ENCODE measurements around the gene PPP1R9B.
A peak's percentile ranks its signal among the peaks of the same experiment; 100 is the strongest.

PPP1R9B gene, protein sequence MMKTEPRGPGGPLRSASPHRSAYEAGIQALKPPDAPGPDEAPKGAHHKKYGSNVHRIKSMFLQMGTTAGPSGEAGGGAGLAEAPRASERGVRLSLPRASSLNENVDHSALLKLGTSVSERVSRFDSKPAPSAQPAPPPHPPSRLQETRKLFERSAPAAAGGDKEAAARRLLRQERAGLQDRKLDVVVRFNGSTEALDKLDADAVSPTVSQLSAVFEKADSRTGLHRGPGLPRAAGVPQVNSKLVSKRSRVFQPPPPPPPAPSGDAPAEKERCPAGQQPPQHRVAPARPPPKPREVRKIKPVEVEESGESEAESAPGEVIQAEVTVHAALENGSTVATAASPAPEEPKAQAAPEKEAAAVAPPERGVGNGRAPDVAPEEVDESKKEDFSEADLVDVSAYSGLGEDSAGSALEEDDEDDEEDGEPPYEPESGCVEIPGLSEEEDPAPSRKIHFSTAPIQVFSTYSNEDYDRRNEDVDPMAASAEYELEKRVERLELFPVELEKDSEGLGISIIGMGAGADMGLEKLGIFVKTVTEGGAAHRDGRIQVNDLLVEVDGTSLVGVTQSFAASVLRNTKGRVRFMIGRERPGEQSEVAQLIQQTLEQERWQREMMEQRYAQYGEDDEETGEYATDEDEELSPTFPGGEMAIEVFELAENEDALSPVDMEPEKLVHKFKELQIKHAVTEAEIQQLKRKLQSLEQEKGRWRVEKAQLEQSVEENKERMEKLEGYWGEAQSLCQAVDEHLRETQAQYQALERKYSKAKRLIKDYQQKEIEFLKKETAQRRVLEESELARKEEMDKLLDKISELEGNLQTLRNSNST

DNA sequence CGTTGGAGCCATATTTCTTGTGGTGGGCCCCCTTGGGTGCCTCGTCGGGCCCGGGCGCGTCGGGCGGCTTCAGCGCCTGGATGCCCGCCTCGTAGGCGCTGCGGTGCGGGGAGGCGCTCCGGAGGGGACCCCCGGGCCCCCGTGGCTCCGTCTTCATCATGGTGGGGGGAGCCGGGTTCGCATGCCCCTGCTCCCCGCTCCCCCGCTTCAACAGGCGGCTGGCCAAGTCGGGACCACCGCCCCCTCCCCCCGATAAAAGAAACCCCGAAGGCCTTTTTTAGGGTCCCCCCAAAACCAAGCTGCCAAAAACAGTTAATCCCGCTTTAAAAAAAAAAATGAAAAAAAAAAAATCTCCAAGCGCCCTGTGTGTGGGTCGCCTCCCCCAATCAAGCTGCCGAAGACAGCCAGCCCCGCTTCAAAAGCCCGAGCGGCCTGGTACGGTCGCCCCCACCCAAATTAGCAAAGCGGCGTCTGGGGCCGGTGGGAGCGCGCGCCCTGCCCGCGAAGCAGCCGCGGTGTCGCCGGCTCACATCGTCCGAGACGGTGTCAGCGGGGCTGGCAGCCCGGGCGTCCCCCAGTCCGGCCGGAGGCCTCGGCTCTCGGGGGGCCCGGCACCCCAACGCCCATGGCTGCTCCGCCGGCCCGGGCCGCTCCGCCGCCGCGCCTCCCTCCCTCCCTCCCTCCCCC, at the start of gene PPP1R9B:
PPP1R9B (minus strand) TSS at position 324 of the 687 bp plus-strand sequence; CDS start at position 160, 164 bp downstream.
- DNase-seq (ENCODE audit: low read depth in 2 of 2): no peak

DNA sequence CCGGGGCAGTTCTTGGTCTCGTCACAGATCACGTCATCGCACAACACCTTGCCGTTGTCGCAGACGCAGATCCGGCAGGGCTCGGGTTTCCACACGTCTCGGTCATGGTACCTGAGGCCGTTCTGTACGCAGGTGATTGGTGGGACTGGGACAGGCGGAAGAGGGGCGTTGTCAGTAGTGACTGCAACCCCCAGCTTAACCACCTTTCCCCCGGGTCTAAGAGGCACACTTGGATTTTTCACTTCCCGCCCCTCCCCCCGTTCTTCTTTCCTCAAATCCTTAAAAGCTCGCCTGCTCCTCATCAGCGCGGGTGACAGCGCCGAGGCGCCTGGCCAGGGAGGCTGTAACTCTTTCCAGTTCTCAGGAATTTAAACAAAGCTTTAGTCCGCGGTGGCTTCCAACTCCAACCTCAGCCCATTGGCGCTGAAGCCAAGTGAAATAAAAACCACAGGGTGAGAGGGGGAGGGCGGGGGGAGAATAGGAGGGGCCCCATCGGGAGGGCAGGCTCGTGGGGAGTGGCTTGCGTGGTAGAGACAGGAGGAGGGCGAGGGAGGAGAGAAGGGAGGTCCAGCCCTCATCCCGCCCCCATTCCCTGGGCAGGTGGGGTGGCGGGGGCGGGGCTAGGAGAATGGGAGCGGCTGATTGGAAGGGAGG, 49.5 kb upstream of the PPP1R9B start:
- peak; percentile 33 to 35 for DNase-seq (ENCODE audit: low read depth in 2 of 2)

DNA sequence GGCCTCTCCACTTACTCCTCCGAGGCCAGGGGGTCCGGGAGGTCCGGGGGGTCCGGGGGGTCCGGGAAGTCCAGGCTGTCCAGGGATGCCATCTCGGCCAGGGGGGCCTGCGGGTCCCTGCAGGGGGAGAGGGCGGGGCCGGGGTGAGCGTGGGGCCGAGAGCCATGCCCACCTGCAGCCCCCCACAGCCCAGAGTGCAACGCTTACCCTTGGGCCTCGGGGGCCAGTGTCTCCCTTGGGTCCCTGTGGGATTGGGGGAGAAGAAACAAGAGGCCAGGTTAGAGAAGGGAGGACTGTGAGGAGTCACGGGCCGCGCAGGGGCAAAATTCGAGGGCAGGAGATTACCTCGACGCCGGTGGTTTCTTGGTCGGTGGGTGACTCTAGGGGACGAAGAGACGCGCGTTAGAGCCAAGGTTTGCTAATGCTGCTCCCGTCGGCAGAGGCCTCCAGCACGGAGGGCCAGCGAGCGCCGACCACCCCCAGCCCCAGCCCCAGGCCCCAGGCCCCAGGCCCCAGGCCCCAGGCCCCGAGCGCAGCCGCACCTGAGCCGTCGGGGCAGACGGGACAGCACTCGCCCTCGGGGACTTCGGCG, 48.8 kb upstream of the PPP1R9B start:
- no peak for DNase-seq (ENCODE audit: low read depth in 2 of 2)

DNA sequence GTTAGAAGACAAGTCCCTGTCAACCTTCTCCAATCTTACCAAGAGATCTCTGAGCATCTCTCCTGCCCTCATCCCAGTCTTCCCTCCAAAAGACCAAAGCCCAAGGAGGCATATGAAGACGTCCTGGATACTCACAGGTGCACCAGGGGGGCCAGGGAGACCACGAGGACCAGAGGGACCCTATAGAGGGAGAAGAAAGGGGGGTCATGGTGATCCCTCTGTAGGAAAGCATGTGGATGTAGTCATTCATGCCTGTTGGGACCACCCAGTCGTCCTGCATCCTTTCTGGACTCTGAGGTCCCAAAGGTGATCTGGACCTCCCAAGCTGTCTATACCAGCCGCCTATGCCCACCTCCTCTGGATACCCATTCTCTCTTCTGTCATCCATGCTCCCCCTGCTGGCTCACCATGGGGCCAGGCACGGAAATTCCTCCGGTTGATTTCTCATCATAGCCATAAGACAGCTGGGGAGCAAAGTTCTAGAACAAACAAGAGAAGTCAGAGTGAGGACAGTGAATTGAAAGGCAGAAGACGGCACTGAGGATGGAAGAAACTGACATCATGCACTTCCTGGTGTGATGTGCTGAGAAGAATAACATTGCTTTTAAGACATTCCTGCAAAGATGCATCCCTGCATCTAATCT, 47.7 kb upstream of the PPP1R9B start:
- DNase-seq (ENCODE audit: low read depth in 2 of 2): no peak

DNA sequence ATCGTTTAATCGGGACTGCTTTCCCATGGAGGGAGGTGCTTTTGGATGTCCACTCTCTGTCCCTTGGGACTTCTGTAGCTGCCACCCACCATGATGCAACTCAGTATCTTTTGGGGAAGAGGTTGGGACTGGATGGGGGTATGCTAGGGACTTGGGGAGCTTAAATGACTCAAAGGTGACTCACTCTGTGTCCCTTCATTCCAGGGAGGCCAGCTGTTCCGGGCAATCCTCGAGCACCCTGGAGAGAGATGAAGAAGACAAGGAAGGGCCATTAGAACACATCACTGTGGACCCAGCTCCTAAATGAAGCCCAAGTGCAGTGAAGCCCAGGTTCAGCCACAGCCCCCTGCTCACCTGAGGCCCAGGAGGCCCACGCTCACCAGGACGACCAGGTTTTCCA, 46.3 kb upstream of the PPP1R9B start:
- no peak for DNase-seq (ENCODE audit: low read depth in 2 of 2)

DNA sequence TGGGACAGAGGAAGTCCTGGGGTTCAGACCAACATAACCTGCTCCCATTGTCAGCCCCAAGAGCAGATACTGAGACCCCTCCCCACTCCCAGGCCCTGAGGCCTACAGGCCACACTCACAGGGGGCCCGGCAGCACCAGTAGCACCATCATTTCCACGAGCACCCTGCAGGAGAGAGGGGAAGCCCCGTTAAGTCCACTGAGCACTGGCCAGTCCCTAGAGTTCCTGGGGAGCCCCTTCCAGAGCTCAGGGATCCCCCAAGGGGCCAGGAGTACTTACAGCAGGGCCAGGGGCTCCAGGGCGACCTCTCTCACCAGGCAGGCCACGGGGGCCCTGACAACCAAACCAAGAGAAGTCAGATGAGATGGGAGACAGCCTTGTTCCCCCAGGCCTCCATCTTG, 45.6 kb upstream of the PPP1R9B start:
- DNase-seq (ENCODE audit: low read depth in 2 of 2): no peak

DNA sequence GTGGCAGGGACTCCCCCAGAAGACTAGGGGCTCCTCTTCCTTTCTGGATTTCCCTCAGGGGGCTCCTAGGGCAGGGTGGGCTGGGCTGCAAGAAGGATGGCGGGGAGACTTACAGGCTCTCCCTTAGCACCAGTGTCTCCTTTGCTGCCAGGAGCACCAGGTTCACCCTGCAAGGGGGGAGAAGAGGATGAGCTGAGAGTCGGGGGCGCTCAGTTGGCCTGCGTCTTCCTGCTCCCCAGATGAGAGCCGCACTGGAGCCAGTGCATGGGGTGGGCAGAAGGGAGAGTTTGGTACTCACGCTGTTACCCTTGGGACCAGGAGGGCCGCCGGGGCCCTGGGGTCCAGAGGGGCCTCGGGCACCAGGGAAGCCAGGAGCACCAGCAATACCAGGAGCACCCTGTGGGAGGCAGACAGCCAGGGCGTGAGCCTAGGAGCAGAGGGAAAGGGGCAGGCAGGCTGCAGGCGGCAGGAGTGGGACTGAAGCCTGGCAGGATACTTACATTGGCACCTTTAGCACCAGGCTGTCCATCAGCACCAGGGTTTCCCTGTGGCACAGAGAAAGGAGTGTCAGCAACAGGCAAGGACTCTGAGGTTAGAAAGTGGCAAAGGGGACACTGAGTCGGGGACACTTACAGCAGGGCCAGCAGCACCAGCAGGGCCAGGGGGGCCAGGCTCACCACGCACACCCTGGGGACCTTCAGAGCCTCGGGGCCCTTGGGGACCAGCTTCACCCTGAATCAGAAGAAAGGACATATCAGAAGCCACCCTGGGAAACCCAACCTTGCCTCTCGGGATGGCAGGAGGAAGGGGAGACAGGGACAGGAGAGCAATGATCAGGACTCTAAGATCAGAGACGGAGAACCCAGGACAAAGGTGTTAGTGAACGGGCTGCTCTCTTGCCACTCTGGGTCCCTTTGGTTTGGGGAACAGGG, 44.7 kb upstream of the PPP1R9B start:
- no peak for DNase-seq (ENCODE audit: low read depth in 2 of 2)

DNA sequence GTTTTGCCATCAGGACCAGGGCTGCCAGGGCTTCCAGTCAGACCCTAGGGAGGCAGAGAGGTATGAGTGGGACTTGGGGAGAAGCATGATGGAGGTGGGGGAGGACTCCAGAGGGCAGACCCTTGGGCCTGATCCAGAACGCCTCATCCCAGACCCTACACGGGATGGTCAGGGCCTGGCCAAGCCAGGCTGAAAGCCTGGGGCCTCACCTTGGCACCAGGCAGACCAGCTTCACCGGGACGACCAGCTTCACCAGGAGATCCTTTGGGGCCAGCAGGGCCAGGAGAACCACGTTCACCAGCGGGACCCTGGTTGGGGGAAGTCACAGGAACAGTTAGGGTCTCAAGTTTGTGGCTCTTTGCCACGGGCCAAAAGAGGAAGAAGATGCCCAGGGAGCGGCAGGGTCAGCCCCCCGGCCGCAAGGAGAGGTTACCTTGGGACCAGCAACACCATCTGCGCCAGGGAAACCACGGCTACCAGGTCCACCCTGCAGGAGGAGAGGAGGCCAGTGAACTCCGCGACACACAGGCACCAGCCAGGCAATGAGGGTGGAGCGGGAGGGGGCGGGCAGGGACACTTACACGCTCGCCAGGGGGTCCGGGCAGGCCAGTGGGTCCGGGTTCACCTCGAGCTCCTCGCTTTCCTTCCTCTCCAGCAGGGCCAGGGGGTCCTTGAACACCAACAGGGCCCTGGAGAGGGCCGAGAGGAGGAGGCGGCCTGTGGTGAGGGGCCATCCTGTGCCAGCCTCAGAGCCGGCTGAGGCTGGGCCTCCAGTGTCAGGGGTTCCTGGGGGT, 43.9 kb upstream of the PPP1R9B start:
- no peak for DNase-seq (ENCODE audit: low read depth in 2 of 2)

DNA sequence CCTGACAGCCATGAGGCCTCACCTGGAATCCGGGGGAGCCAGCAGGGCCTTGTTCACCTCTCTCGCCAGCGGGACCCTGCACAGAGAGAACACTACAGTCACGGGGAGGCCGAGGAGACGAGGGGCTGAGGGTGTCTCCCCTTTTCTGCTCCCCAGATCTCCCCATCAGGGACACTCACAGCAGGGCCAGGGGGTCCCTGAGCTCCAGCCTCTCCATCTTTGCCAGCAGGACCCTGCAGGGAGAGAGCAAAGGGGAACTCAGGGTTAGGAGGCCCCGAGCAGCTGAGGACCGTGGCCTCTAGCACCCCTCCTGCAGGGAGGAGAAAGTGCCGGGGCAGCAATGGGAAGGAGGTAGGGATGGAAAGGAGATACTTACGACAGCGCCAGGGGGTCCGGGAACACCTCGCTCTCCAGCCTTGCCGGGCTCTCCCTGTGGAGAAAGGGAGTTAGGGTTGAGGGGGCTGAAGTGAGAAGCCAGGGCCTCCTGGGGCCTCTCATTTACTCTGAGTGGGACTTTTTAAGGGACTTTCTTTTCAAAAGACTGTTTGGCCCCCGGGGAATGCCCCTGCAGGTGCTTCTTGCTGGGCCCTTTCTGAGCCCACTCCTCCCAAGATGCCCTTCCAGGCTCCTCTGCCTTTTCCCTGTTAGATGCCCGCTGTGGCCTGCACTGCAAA, 42.3 kb upstream of the PPP1R9B start:
- DNase-seq (ENCODE audit: low read depth in 2 of 2): no peak

DNA sequence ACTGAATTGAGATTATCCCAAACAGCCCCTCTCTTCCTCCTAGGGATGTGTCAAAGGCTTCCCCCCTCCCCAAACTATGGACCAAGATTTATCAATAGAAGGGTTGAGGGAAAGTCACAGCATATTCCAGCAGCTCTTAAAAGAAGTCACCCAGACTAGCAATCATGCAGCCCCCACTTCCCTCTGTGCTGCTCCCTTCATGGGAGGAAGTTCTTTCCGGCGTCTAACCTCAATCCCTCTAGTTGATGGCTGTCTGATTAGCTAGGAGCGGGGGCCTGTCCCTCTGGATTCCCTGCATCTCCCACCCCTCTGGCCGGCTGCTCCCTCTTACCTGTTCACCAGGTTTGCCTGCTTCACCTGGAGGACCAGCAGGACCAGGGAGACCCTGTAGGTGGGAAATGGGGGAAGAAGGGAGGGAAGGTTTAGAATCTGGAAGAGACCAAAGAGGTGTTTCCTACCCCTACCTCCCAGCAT, 41.7 kb upstream of the PPP1R9B start:
- no peak for DNase-seq (ENCODE audit: low read depth in 2 of 2)

DNA sequence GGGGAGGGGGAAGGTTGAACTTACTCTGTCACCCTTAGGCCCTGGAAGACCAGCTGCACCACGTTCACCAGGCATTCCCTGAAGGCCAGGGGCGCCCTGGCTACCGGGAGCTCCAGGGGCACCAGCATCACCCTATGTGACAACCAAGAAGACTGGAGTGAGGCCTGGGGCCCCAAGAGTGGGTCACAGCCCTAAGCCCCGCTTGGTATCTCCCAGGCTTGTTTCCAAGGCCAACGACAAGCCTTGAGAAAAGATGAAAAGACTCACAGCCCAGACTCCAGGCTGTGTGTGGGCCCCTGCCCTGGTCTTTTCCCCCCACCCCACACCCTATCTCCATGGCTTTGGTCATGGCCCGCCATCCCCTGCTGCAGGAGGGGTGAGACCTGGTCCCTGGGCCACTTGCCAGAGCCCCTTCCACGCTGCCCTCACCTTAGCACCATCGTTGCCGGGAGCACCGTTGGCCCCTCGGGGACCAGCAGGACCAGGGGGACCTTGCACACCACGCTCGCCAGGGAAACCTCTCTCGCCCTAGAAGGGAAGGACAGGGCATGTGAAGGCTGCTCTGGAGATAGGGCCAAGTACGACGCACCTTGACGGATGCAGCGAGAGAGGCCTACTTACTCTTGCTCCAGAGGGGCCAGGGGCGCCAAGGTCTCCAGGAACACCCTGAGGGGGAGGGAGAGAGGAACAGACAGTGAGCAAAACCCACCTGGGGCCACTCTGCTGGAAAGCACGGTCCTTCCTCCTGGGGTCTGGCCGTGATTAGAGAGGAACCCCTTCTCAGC, 41.1 kb upstream of the PPP1R9B start:
- DNase-seq (ENCODE audit: low read depth in 2 of 2): no peak

DNA sequence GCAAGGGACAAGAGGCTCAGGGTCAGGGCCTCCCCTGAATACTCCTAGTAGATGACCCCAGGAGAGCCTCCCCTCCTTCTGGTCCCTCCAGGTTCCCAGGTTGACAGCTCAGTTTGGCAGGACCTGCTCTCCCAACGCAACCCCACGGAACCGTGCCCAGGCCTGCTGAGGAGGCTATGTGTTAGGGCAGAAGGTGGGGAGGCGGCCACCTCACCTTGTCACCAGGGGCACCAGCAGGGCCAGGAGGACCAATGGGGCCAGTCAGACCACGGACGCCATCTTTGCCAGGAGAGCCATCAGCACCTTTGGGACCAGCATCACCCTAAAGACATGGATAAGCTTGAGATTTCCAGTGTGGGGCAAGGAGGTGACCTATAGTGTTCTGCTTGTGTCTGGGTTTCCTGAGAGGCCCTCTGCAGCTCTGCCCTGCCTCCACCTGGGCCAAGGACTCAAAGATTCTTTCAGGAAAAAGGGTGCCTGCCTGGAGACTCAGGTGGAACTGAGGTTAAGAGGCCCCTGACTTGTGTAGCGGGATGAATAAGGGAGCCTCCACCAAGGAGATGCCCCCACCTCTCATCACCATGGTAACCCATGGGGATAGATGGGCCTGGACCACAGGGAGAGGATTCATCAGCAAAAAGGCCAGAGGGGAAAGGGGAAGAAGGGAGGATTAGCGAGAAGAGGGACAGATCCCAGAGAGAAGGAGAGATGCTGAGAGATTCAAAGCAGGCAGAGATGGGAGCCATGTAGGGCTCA, 40.3 kb upstream of the PPP1R9B start:
- no peak for DNase-seq (ENCODE audit: low read depth in 2 of 2)

DNA sequence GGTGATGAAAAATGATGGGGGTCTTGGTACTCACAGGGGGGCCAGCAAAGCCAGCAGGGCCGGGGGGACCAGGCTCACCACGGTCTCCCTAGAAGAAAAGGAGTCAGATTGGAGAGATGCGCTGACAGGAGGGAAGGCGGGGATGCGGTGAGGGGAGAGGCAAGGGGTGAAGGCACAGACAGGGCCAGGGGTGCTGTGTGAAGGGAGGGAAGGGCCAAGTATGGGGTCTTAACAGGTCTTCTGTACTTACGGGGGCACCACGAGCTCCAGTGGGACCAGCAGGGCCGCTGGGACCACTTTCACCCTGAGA, 39.8 kb upstream of the PPP1R9B start:
- no peak for DNase-seq (ENCODE audit: low read depth in 2 of 2)

DNA sequence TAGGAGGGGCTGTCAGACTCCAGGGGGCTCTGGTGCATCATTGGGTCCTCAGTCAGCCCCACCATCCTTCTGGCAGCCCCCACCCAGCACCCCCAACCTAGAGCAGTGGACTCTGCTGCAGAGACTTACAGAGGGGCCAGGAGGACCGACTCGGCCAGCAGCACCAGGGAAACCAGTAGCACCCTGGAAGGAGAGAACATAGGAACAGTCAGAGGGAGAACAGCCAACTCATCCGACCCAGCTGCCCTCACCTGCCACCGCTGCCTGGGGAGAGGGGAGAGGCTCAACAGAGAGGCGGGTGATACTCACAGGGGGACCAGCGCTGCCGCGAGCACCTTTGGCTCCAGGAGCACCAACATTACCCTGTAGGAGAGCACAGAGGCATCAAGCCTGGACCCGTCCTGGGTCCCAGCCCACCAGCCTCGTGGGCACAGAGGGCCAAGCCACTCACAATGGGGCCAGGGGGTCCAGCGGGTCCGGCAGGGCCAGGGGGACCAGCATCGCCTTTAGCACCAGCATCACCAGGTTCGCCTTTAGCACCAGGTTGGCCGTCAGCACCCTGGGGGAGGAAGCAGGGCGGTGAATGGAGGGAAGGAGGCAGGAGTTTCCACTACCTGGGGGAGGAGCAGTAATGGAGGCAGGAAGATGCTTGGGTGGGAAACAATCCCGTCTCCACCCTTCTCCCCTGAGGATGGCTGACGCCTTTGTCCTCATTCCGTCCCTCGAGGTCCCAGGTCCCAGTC, 39.2 kb upstream of the PPP1R9B start:
- no peak for DNase-seq (ENCODE audit: low read depth in 2 of 2)

DNA sequence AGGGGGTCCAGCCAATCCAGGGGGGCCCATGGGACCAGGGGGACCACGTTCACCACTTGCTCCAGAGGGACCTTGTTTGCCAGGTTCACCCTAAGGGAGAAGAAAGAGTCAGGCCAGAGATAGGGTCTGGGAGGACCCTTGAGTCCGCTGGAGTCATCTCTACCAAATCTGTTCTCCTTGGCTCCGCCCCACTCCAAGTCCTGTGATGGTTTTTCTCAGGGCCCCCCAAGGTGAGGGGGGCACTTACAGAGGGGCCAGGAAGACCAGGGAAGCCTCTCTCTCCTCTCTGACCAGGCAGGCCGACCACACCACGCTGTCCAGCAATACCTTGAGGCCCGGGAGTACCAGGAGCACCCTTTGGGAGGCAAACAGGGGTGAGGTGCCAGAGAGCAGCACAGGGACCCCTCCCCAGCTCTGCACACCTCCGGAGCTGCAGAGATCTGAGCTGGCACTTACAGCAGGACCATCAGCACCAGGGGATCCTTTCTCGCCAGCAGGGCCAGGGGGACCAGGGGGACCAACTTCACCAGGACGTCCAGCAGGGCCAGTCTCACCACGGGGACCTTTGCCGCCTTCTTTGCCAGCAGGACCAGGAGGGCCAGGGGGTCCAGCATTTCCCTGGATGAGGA, 38.6 kb upstream of the PPP1R9B start:
- DNase-seq (ENCODE audit: low read depth in 2 of 2): no peak

DNA sequence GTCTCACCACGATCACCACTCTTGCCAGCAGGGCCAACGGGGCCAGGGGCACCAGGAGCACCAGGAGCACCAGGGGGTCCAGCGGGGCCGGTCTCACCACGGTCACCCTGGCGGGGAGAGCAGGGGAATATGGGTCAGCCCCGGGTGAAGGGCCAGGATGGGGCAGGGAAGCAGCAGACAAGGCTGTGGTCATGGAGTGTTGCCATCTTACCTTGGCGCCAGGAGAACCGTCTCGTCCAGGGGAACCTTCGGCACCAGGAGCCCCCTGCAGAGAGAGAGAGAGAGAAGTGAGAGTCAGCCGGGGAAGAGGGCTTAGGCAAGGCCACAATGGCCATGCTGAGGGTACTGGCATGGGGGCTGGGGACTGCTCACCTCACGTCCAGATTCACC, 38.0 kb upstream of the PPP1R9B start:
- DNase-seq (ENCODE audit: low read depth in 2 of 2): no peak
